ENCODE measurements around the gene CPXM1.
A peak's percentile ranks its signal among the peaks of the same experiment; 100 is the strongest.
"Not testable (repeated sequence)": the region's sequence is repeated elsewhere in the genome, so short reads cannot be mapped to it uniquely, and the experiment has no call there.

Gene CPXM1

GRCh38 chr20:2800521-2801285 is at the start of gene CPXM1:
Gene CPXM1 (minus strand): TSS chr20:2800627. CDS start chr20:2800572, 55 bp downstream.
- no peak for DNase-seq

DNA sequence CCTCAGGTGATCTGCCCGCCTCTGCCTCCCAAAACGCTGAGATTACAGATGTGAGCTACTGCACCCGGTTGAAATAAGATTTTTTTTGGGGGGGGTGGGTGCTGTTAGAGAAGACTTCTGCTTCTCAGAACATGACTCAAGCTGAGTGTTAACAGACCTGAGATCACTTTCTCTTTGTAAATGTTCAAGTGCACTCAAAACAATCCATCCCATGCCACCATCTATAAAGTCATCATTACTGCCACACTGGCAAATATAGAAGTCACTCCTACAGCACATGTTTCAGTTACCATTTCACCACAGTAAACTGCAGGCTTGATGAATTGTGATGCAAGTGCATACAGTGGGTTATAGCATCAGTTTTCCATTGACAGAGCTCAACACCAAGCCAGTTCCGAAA is 49.1 kb upstream of the CPXM1 start:
- DNase-seq = no peak

DNA sequence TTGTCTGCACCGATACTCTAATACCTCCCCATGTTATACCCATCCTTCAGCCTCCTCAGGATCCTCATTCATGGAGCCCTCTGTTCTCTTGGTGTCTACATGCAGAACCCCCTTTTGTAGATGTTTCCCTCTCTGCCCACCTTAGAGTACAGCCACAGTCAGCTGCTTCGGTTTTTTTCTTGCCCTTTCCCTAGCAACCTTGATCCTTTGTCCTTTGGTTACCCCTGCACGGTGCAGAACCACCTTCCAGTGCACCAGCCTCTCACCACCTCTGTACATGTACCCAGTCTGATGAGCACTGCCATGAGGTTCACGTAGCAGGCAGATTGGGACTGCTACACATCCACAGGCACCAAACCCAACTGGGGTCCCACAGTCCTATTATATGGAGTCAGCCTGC is 47.4 kb upstream of the CPXM1 start:
- DNase-seq = no peak

- no peak for DNase-seq
These were observed 46.3 kb upstream of the CPXM1 start for GRCh38 chr20:2846698-2847097.

GRCh38 chr20:2845607-2846006 is 45.2 kb upstream of the CPXM1 start:
- no peak for DNase-seq

GRCh38 chr20:2840967-2841531 is 40.6 kb upstream of the CPXM1 start:
- DNase-seq = no peak

GRCh38 chr20:2840138-2840966 is 39.9 kb upstream of the CPXM1 start, which contains the start of the genes PCED1A and VPS16:
Gene PCED1A (minus strand): TSS chr20:2840655. CDS start chr20:2839912, 743 bp downstream.
Gene VPS16 (plus strand): TSS chr20:2840745. CDS start chr20:2840775, 30 bp downstream.
- DNase-seq = peak; percentile 64 to 74

- DNase-seq = no peak
These were observed 39.3 kb upstream of the CPXM1 start for GRCh38 chr20:2839732-2840137.

DNA sequence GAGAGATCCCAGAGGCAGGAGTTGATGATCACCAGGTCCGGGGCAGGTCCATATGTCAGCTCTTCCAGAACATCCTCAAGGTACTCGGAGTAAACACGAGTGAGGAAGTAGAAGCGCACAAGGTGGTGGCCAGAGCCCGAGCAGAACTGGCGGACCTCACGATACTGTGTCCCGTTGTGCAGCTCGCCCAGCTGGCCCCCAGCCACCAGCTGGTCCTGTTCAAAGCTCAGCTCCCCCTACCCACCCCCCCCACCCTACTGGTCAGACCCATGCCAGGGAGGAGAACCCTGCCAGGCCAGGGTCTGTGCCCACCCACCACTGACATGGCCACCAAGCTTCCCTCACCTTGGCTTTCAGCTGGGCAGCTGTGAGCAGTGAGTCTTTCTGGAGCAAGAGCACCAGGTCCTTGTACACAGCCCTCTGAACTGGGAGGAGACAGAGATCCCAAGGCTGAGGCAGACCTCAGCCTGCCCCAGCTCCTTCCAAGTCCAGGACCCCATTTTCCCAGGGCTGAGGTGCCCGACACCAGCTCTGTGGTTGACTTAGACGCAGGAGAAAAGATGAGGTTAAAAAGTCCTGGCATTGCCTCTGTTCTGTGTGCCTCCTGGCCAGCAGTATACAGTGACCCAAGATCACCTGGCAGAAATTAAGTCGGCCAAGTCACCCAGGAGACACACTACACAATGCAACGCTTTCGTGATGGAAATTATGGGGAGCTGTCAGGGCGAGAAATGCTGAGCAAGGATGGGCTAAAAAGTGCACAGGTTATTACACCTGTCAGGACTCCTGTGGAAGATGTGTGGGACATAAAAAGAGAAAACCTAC is 38.6 kb upstream of the CPXM1 start:
- DNase-seq = no peak

DNA sequence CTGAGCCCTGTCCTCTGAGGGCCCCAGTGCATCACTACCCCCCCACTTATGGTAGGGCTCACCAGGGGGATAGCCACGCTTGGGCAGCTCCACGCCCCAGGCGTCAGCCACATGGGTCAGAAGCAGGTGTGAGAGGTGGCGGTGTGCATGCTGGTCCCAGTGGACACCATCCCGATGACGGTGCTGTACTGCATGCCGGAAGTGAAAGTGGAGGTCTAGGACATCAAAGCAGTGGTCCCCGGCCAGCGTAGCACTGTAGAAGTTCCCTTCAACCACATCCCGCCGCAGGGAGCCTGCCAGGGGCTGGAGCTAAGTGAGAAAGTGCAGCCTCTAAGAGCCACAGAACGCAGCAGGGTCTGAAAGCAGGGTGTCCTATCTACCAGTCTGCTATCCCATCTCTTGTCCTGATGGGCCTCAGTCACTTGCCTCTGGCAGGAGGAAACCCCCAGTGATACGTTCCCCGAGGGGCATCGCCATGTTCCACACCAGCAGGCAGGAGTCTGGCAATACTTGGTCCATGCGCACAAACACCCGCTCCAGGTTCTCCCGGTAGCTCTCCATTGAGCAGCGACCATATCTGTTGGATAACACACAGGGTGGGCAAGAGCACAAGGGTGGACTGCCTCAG is 37.9 kb upstream of the CPXM1 start:
- no peak for DNase-seq

DNA sequence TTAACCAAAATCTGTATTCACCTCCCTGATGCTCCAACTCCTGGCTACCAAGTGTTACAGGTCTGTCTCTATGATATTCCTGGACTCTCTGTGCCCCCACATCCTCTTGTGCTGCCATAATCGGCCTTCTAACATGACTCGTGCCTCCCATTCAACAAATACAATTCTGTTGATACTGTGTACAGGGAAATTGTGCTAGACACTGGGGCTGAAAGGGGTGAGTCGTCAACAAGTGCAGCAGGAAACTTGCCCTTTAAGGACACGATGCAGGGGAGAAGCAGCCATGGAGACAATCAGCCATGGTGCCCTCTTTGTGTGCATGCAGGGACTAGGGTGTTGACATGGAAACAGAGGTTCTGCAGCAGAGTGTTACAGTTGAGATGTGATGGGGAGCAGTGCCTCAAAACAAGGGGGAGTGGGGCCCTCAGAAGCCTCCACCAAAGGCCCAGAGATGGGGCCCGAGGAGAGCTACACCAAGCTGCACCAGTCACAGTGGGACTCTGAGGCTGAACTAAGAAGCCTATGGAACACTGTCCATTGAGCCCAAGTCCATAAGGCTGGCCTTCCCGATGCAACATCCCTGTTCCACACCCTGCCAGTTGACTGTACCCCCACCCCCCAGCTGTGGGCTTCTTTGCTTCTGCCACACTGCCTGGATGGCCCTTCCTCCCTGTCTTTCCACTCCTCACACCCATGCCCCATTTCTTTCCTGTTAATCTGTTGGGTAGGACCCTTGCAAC is 37.0 kb upstream of the CPXM1 start:
- no peak for DNase-seq

- no peak for DNase-seq
These were observed 35.6 kb upstream of the CPXM1 start for GRCh38 chr20:2836035-2836434.

GRCh38 chr20:2835331-2835796 is 34.9 kb upstream of the CPXM1 start:
- no peak for DNase-seq

DNA sequence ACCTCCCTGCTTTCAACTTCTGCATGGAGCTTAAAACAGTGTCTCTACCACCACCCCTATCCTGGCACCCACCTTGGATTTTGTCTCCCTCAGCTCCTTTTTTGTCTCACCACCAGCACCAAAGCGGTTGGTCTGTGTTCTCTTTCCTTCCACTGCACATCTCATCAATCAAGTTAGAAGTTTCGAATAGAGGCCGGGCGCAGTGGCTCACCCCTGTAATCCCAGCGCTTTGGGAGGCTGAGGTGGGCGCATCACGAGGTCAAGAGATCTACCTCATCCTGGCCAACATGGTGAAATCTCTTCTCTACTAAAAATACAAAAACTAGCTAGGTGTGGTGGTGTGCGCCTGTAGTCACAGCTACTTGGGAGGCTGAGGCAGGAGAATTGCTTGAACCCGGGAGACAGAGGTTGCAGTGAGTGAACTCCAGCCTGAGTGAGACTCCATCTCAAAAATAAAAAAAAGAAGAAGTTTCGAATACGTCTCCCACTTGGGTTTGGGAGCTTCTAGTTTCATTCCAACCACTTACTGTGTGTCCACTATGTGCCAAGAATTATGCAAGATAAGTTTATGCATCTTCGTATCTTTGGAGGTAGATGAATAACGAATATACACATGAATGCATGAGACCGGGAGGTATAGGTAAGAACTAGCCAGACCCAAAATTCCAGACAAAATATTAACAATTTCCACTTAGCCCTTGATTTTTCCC is 34.1 kb upstream of the CPXM1 start:
- DNase-seq = no peak

GRCh38 chr20:2833761-2834160 is 33.3 kb upstream of the CPXM1 start:
- no peak for DNase-seq

DNA sequence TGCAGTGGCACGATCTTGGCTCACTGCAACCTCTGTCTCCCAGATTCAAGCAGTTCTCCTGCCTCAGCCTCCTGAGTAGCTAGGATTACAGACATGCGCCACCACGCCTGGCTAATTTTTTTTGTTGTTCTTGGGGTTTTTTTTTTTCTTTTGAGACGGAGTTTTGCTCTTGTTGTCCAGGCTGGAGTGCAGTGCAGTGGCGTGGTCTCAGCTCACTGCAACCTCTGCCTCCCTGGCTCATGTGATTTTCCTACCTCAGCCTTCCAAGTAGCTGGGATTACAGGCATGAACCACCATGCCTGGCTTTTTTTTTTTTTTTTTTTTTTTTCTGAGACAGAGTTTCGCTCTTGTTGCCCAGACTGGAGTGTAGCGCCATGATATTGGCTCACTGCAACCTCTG is 30.8 kb upstream of the CPXM1 start:
- not testable (repeated sequence) for DNase-seq

DNA sequence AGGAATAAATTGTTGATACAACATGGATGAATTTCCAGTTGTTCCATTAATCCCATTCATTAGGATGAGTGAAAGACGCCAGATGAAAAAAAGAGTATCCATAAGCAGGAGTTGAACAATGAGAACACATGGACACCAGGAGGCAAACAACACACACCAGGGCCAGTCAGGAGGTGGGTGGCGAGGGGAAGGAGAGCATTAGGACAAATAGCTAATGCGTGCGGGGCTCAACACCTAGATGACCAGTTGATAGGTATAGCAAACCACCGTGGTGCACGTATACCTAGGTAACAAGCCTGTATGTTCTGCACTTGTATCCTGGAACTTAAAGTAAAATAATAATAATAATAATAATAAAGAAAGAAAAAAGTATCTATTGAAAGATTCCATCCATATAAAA is 28.9 kb upstream of the CPXM1 start:
- no peak for DNase-seq

DNA sequence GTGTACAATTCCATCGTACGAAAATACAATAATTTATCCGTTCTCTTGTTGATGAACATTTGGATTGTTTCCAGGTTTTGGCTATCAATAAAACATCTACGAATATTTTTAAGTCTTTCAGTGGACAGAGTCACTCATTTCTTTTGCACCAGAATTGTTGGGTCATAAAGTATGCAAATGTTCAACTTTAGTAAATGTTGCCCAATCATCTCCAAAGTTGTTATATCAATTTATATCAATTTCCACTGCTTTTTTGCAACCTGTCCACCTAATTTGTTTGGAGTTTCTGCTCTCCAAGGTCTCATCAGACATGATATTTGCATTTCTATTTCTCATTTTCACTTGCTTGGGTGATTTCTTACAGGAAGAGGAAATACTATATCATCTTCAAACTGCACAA is 26.2 kb upstream of the CPXM1 start:
- no peak for DNase-seq

DNA sequence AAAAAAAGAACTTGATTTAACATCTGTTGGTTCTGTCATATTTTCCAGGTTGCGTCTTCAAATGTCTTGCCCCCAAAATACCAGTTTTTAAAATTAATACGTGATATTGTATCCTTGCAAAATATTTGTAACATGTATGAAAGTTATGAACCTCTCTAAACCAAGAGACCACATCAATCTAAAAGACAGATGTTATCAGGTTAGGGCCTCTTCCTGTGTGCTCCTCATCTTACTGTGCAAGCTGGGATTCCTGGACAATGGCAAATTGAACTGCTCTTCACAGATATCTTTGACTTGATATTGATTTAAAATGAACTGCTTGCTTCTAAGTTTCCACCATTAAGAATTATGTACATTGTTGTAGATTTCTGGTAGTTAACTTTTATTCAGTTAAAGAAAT is 25.3 kb upstream of the CPXM1 start:
- no peak for DNase-seq

- DNase-seq = no peak
These were observed 21.6 kb upstream of the CPXM1 start for GRCh38 chr20:2822073-2822472.
